Measurements from ENCODE around the gene TMEM81.

Gene TMEM81

GRCh38 chr1:205057808-205058575, 26.3 kb downstream of the TMEM81 start:
- no peak for DNase-seq

GRCh38 chr1:205056956-205057568, 27.2 kb downstream of the TMEM81 start:
- no peak for DNase-seq

GRCh38 chr1:205056188-205056611, 28.1 kb downstream of the TMEM81 start:
- no peak for DNase-seq

- no peak for DNase-seq
Observed at GRCh38 chr1:205054013-205054412, 30.2 kb downstream of the TMEM81 start.

GRCh38 chr1:205053296-205053695, 31.0 kb downstream of the TMEM81 start:
- DNase-seq, result no peak

DNA sequence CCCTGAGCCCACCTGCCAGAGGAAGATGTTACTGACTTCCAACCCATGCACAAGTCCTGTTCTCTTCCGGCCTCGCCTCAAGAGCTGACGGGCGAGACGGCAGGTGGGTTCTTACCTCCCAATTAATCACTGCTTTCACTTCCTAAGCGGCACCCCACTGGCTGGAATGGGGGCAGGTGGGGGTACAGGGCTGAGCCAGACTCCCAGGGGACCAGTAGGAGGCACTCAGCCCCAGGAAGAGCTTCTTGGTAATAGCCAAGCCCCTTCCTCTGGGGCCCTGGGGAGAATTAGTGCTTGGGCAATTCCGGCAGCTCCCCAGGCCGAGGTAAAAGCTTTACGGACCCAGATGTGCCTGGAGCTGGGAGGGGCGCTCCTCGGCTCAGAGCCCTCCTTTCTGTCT, 31.6 kb downstream of the TMEM81 start:
- DNase-seq, result no peak

GRCh38 chr1:205049479-205049878, 34.8 kb downstream of the TMEM81 start:
- DNase-seq, result no peak

GRCh38 chr1:205048382-205048781, 35.9 kb downstream of the TMEM81 start:
- DNase-seq, result no peak

GRCh38 chr1:205047764-205048231, 36.5 kb downstream of the TMEM81 start:
- no peak for DNase-seq

- no peak for DNase-seq
Observed at GRCh38 chr1:205046870-205047269, 37.4 kb downstream of the TMEM81 start.

GRCh38 chr1:205045146-205045545, 39.1 kb downstream of the TMEM81 start:
- DNase-seq, result no peak

DNA sequence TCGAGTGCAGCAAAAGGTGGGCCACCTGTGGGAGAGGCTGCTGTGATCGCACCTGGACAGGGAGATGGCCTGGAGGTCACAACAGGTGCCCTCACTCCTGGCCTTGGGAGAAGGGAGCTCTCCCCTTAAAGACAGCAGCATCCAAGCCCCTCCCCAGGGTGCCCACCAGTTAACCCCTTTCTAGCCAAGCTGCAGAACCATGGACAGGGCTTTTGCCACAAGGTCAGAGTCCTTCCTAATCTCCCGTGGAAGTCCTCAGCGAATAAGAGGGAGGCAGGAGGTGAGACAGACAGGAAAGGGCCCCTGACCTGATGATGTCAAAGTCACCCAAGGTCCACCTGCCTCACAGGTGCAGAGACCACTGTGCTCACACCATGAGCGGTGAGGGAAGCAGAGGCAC, 39.5 kb downstream of the TMEM81 start:
- no peak for DNase-seq

GRCh38 chr1:205043866-205044265, 40.4 kb downstream of the TMEM81 start:
- no peak for DNase-seq

DNA sequence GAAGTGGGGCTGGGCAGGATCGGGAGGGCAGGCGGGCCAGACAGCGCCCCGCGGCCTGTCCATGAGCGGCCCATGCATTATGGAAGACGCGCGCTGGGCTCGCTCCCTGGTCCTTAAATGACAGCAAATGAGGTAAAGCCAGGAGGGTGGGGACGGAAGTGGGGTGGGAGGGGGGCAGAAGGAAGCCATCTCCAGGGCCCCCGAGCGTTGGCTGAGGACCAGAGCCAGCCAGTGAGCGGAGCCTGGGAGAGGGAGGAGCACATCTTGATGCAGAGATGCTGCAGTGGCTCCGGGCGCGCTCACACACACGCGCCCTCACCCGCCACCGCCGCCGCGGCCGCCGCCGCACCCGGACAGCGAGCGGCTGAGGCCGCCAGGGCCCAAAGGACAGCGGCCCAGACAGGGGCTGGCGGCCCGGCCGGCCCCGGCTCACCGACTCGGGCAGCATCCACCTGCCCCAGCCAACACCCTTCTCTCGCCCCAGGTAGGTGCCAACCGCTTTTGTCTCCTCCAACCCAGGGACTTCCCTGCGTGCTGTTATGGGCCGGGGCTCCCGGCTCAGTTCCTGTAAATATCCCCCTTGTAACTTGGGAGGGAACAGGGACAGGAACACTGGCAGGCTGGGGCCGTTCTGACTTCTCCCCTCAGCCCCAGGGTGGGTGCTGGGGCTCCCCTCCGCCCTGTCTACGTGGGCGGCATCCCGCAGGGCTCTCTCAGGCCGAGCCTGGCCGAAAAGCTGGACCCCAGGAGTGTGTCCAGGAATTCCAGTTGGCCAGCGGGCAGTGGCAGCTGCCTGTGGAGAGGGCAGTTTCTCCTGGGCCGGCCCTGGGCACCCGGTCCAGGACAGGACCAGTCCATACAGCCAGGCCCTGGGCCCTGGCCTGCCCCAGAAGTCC, 41.1 kb downstream of the TMEM81 start, which contains the start of gene CNTN2:
Gene CNTN2 (plus strand): TSS at position 302 of the 896 bp plus-strand sequence. CDS start 9,974 bp downstream, outside the sequence.
- no peak for DNase-seq

GRCh38 chr1:205041998-205042910, 42.0 kb downstream of the TMEM81 start:
- no peak for DNase-seq

- no peak for DNase-seq
Observed at GRCh38 chr1:205041001-205041715, 43.1 kb downstream of the TMEM81 start.

DNA sequence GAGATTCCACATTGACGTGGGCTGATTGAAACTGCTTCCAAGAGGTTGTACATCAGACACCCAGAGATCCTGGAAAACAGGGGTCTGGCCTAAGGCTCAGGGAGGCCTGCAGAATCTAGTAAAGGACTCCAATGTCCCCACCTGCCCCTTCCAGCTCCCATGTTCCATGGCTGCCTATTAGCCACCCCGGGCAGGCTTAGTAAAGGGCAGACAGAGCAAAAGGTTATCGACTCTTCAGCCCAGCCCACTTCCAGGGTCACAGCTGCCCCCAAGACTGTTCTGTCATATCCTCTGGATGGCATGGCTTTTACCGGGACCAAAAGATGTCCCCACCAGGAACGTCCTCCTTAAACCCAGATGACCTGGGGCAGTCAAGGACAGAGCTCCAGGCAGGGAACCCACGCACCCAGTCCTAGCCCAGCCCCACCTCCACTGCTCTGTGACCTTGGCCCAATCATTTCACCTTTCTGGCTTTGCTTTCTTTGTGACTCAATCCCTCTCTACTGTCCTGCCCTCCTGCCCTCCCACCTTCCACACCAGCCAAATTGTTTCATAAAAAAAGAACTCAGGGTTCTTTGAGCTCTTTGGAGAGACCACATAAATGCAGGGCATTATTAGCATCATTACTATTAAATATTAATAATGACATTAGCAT, 46.0 kb downstream of the TMEM81 start:
- DNase-seq, result no peak

GRCh38 chr1:205037539-205037938, 46.7 kb downstream of the TMEM81 start:
- DNase-seq, result no peak
